GM12878 (cell line): Measurements from ENCODE around the gene ABCF1. TPM values are rescaled to one million over a fixed set of nuclear protein-coding genes. Genes with fewer than 3 reads are reported as not detected.

ENCODE experiments used
- ATAC-seq: fragments of 200-7000 bp; cut with Tn5 transposase; 3 replicates; pipeline ENCODE4 v1.9.1; 2020; ENCODE audit warnings: mild to moderate bottlenecking, moderate library complexity
- BruUV-seq: library from RNA; stranded (reverse); fragments of 400-500 nt; replicated peaks from 2 replicates; lab custom pipeline; 2021; lab: Mats Ljungman, UMichigan
- CTCF ChIA-PET: fragments of 300-600 bp; sonication (Branson Sonifier 250); formaldehyde crosslinking; extraction: SDS; loops from one replicate; lab custom pipeline; 2021; ENCODE audit warnings: inconsistent platforms; lab: Yijun Ruan, JAX
- POLR2A ChIA-PET: fragments of 350-600 bp; formaldehyde crosslinking; extraction: SDS; loops from one replicate; lab custom pipeline; 2021; ENCODE audit warnings: inconsistent platforms; lab: Charles Lee
- RAD21 ChIA-PET: fragments of 300-600 bp; sonication (Branson Sonifier 250); formaldehyde crosslinking; loops from one replicate; lab custom pipeline; 2023; ENCODE audit warnings: antibody characterized with exemption; ENCODE audit not compliant: unreplicated experiment; lab: Charles Lee
- SMC1A ChIA-PET: fragments of 300-600 bp; sonication (Branson Sonifier 250); formaldehyde crosslinking; loops from one replicate; lab custom pipeline; 2023; ENCODE audit not compliant: unreplicated experiment, uncharacterized antibody; lab: Charles Lee
- DNase-seq: peaks from one replicate; pipeline ENCODE4 v3.0.0-alpha.2; 2011; ENCODE audit warnings: low read depth, low spot score
- FAIRE-seq: peaks from 3 replicates; lab custom pipeline; 2011; peaks lifted over from hg19 to GRCh38; lab: Jason Lieb, UNC
- H2AFZ ChIP-seq: 2 replicates; pipeline ENCODE4 v1.6.0; 2011; ENCODE audit warnings: low read depth, low read length, control low read depth; ENCODE audit not compliant: control insufficient read depth
- H3K27ac ChIP-seq: 2 replicates; pipeline ENCODE4 v1.5.1; 2011; ENCODE audit warnings: control low read depth; ENCODE audit not compliant: control insufficient read depth, insufficient read depth
- H3K27me3 ChIP-seq, 2 experiments: replicated peaks in 1 of 2; 2 replicates each; pipeline versions ENCODE4 v1.6.0 to v1.6.1; 2011; ENCODE audit warnings: low read length in 1 of 2; ENCODE audit not compliant: control insufficient read depth in 2 of 2, insufficient read depth in 2 of 2
- H3K36me3 ChIP-seq, 2 experiments: 2 replicates each; pipeline ENCODE4 v1.5.1; 2011; ENCODE audit warnings: low read length in 1 of 2; ENCODE audit not compliant: control insufficient read depth in 2 of 2, insufficient read depth in 2 of 2
- H3K4me1 ChIP-seq: 2 replicates; pipeline ENCODE4 v1.6.1; 2011; ENCODE audit warnings: mild to moderate bottlenecking, low read length, moderate library complexity, mixed read lengths; ENCODE audit not compliant: control insufficient read depth, insufficient read depth
- H3K4me2 ChIP-seq: 2 replicates; pipeline ENCODE4 v1.6.0; 2011; ENCODE audit warnings: control low read depth; ENCODE audit not compliant: control insufficient read depth, insufficient read depth
- H3K4me3 ChIP-seq: fragments of 200-600 bp; sonication (generic); 2 replicates; pipeline ENCODE4 v1.5.1; 2016
- H3K79me2 ChIP-seq: 2 replicates; pipeline ENCODE4 v1.6.0; 2011; ENCODE audit warnings: low read length; ENCODE audit not compliant: control insufficient read depth, insufficient read depth
- H3K9ac ChIP-seq: 2 replicates; pipeline ENCODE4 v1.8.0; 2011; ENCODE audit warnings: low read length, control low read depth, mixed read lengths; ENCODE audit not compliant: control insufficient read depth, insufficient read depth
- H3K9me3 ChIP-seq: replicated peaks from 3 replicates; pipeline ENCODE4 v1.5.1; 2011; ENCODE audit warnings: mild to moderate bottlenecking, low read length; ENCODE audit not compliant: control insufficient read depth, insufficient read depth
- H4K20me1 ChIP-seq: 2 replicates; pipeline ENCODE4 v1.6.0; 2011; ENCODE audit not compliant: control insufficient read depth, insufficient read depth
- CBX3 ChIP-seq: fragments of 200-600 bp; sonication (generic); IDR thresholded peaks from 2 replicates; pipeline ENCODE4 v1.6.1; 2016; ENCODE audit warnings: low read depth, borderline replicate concordance
- GATAD2B ChIP-seq: fragments of 450-650 bp; conservative IDR thresholded peaks from 2 replicates; pipeline ENCODE4 v1.6.1; 2017; ENCODE audit warnings: low read depth, mild to moderate bottlenecking, moderate library complexity
- HDAC6 ChIP-seq: fragments of 200-600 bp; sonication (generic); IDR thresholded peaks from one replicate; pipeline ENCODE4 v1.8.0; 2017; ENCODE audit warnings: antibody characterized with exemption; ENCODE audit not compliant: unreplicated experiment
- JUND ChIP-seq: IDR thresholded peaks from 2 replicates; pipeline ENCODE4 v1.6.1; 2012; ENCODE audit warnings: low read depth, mild to moderate bottlenecking, low read length, improper control_type of control experiment, moderate library complexity
- KLF5 ChIP-seq: fragments of 450-650 bp; IDR thresholded peaks from 2 replicates; pipeline ENCODE4 v1.6.1; 2014; ENCODE audit warnings: mild to moderate bottlenecking; ENCODE audit not compliant: partially characterized antibody
- MEF2B ChIP-seq: fragments of 450-650 bp; IDR thresholded peaks from 2 replicates; pipeline ENCODE4 v1.6.1; 2018; ENCODE audit warnings: mild to moderate bottlenecking, moderate library complexity; ENCODE audit not compliant: partially characterized antibody, poor library complexity, severe bottlenecking
- NR2F1 ChIP-seq: fragments of 450-650 bp; conservative IDR thresholded peaks from 2 replicates; pipeline ENCODE4 v1.6.1; 2017; ENCODE audit warnings: mild to moderate bottlenecking
- SIX5 ChIP-seq: IDR thresholded peaks from 2 replicates; pipeline ENCODE4 v1.6.1; 2011; ENCODE audit warnings: mild to moderate bottlenecking, low read depth, low read length, moderate library complexity; ENCODE audit not compliant: severe bottlenecking
- SREBF2 ChIP-seq: IDR thresholded peaks from 2 replicates; pipeline ENCODE4 v1.6.1; 2012; ENCODE audit warnings: mild to moderate bottlenecking, low read length
- SRF ChIP-seq, 2 experiments: IDR thresholded peaks; 2 replicates each; pipeline ENCODE4 v1.6.1; 2011; ENCODE audit warnings: low read depth in 2 of 2, low read length in 2 of 2, mild to moderate bottlenecking in 1 of 2, moderate library complexity in 1 of 2
- STAT1 ChIP-seq: fragments of 450-650 bp; conservative IDR thresholded peaks from 2 replicates; pipeline ENCODE4 v1.6.1; 2014; ENCODE audit warnings: antibody characterized with exemption, mild to moderate bottlenecking
- TAF1 ChIP-seq: IDR thresholded peaks from 2 replicates; pipeline ENCODE4 v1.6.1; 2011; ENCODE audit warnings: mild to moderate bottlenecking, low read depth, low read length, borderline replicate concordance
- TBL1XR1 ChIP-seq: IDR thresholded peaks from 2 replicates; pipeline ENCODE4 v1.6.1; 2012; ENCODE audit warnings: low read depth, low read length, improper control_type of control experiment
- ZBED1 ChIP-seq: IDR thresholded peaks from 2 replicates; pipeline ENCODE4 v1.6.1; 2016; ENCODE audit warnings: borderline replicate concordance
- WGBS: methylation state at CpG from one replicate; pipeline ENCODE4 v1.1.6; 2016; ENCODE audit warnings: low lambda C conversion rate; ENCODE audit not compliant: insufficient replicate concordance, insufficient coverage; ENCODE audit errors: missing lambda C conversion rate; 5-methylcytosine and 5-hydroxymethylcytosine counted together
- in situ Hi-C: fragments of 300-500 bp; cut with MboI; formaldehyde crosslinking; loops from 9 replicates; pipeline ENCODE4 v1.14.3; 2018; ENCODE audit warnings: mixed read lengths
- intact Hi-C: fragments of 100-400 bp; cut with micrococcal nuclease; formaldehyde crosslinking; loops from one replicate; pipeline ENCODE4 v1.14.2; 2022; ENCODE audit not compliant: unreplicated experiment
- polyA plus RNA-seq, 11 experiments: library from polyadenylated mRNA; depleted of rRNA in 4 of 11; unstranded in 6 of 11; stranded (reverse) in 5 of 11; fragments of >200 nt; fragmentation: Nextera tagmentation in 4 of 11; fragmentation: Illumina TruSeq in 1 of 11; extraction: Ambion mirVana in 4 of 11; extraction: Trizol in 1 of 11; gene quantifications; 1 replicate in 1 of 11; 2 replicates in 10 of 11; pipeline versions ENCODE4 v1.2.1 to v1.2.3, GENCODE V29; 2011 to 2016; ENCODE audit warnings: inconsistent platforms in 2 of 11, missing spikeins in 2 of 11, low read depth in 1 of 11
- total RNA-seq, 4 experiments: library from RNA; depleted of rRNA in 3 of 4; stranded (reverse); fragments of >200 nt in 3 of 4; fragmentation: Illumina TruSeq in 1 of 4; extraction: Trizol in 1 of 4; gene quantifications; 2 replicates each; pipeline versions ENCODE4 v1.2.1 to v1.2.3, GENCODE V29; 2013 to 2021
- TF ChIP-seq, protein P1 (sequence below): IDR thresholded peaks from 2 replicates; pipeline ENCODE4 v1.6.1; 2011; ENCODE audit warnings: borderline replicate concordance, low read depth, mild to moderate bottlenecking, moderate library complexity, low read length; ENCODE audit not compliant: insufficient read depth, poor library complexity, severe bottlenecking

ABCF1 gene
- total and polyA plus RNA-seq, 10 of the 15 experiments (the other 5 are each of a cell fraction or from before 2014, with no cell fraction given): 21.3 to 79.6 (median 55.9) TPM

DNA sequence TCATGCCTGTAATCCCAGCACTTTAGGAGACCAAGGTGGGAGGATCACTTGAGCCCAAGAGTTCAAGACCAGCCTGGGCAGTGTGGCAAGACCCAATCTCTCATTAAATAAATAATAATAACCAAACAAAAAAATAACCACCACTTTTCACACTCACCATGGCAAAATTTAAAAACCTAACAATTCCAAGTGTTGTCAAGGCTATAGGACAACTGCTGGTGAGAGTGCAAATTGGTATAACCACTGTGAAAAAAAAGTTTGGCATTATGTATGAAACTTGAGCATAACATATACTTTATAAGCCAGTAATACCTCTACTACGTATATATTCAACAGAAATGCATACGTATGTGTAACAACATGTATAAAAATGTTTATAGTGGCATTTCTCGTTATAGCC is 10.3 kb upstream of the ABCF1 start:
- Histone ChIP-seq H3K27ac (no peak overlapping the region), H3K9me3 (no peaks in the 10 kb centered on the region), H3K79me2 (peaks cover 21% of the 10 kb centered on the region), H3K4me2 (no peak overlapping the region), H3K4me1 (peaks cover 4% of the 10 kb centered on the region; the same call in 1 of the 2 replicates), H3K9ac (no peak overlapping the region), H3K27me3 (no peaks in the 10 kb centered on the region), H4K20me1 (no peaks in the 10 kb centered on the region), H3K4me3 (no peak overlapping the region), H3K36me3 (peaks cover 5% of the 10 kb centered on the region in 2 experiments; a peak in 3 of 4 replicates), H2AFZ (no peak overlapping the region)
- 98% methylated on average over 3 of the region's 3 CpGs for WGBS
- no TSS peak for BruUV-seq
- FAIRE-seq (no peak), ATAC-seq (no peak), DNase-seq (no peak)
- RAD21 ChIA-PET: no interaction called here
- SMC1A ChIA-PET: no interaction called here
- in situ Hi-C loops: no loop called here
- intact Hi-C loops: no loop called here
- CTCF ChIA-PET: no interaction called here
- POLR2A ChIA-PET: no interaction called here
- TF ChIP-seq SIX5: no peak
- TF ChIP-seq SREBF2: no peak
- no peak for TF ChIP-seq JUND
- no peak for TF ChIP-seq KLF5

GRCh38 chr6:30562470-30563425 is 8.5 kb upstream of the ABCF1 start:
- ChIA-PET RAD21 (no interaction called here), POLR2A (no interaction called here), SMC1A (interaction anchor here (0.6 to 1.5 kb wide), 4 partner anchors 21 to 668 kb away, joined by 3 to 4 read pairs (median 4); no protein-coding TSS in a partner anchor), CTCF (interaction anchor here (1.0 to 1.6 kb wide), 2 partner anchors 22 to 34 kb away, joined by 4 to 5 read pairs; no protein-coding TSS in a partner anchor)
- Histone ChIP-seq H3K4me2 (no peak overlapping the region), H4K20me1 (no peaks in the 10 kb centered on the region), H3K9me3 (no peaks in the 10 kb centered on the region), H3K4me3 (no peak overlapping the region), H3K36me3 (peaks cover 5% of the 10 kb centered on the region in 2 experiments; a peak in 3 of 4 replicates), H3K79me2 (peaks cover 13% of the 10 kb centered on the region), H3K9ac (no peak overlapping the region), H3K4me1 (peaks cover 4% of the 10 kb centered on the region; the same call in 1 of the 2 replicates), H3K27me3 (no peaks in the 10 kb centered on the region), H2AFZ (no peak overlapping the region), H3K27ac (no peak overlapping the region)
- DNase-seq: no peak
- in situ Hi-C loops (no loop called here), intact Hi-C loops (no loop called here)
- WGBS: 98% methylated on average over 14 of the region's 14 CpGs
- FAIRE-seq: no peak
- no peak for TF ChIP-seq HDAC6
- no peak for TF ChIP-seq MEF2B
- TF ChIP-seq SRF (IDR thresholded peaks at IDR 0.05; ENCODE audit: low read depth in 2 of 2, low read length in 2 of 2): no peak
- TF ChIP-seq ZBED1: no peak
- TF ChIP-seq STAT1: no peak
- no peak for TF ChIP-seq GATAD2B
- no peak for TF ChIP-seq NR2F1
- no peak for TF ChIP-seq CBX3
- TF ChIP-seq TAF1: no peak
- TF ChIP-seq, protein P1, sequence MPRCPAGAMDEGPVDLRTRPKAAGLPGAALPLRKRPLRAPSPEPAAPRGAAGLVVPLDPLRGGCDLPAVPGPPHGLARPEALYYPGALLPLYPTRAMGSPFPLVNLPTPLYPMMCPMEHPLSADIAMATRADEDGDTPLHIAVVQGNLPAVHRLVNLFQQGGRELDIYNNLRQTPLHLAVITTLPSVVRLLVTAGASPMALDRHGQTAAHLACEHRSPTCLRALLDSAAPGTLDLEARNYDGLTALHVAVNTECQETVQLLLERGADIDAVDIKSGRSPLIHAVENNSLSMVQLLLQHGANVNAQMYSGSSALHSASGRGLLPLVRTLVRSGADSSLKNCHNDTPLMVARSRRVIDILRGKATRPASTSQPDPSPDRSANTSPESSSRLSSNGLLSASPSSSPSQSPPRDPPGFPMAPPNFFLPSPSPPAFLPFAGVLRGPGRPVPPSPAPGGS: no peak
- no peak for TF ChIP-seq TBL1XR1
- ATAC-seq: no peak
- BruUV-seq: no TSS peak
